Left forelimb (tissue), 1 donor: Measurements from ENCODE around the gene PAQR8.
"Not testable (repeated sequence)": the region's sequence is repeated elsewhere in the genome, so short reads cannot be mapped to it uniquely, and the experiment has no call there.

Experiments used
- DNase-seq: peaks from one replicate; pipeline ENCODE4 v3.0.0-alpha.2; 2018; ENCODE audit warnings: low spot score

PAQR8 gene

GRCh38 chr6:52376763-52377162 is 14.8 kb downstream of the PAQR8 start:
- no peak for DNase-seq

GRCh38 chr6:52377538-52378221 is 15.7 kb downstream of the PAQR8 start:
- DNase-seq = no peak

GRCh38 chr6:52381249-52381648 is 19.3 kb downstream of the PAQR8 start:
- no peak for DNase-seq

GRCh38 chr6:52384145-52384766 is 22.3 kb downstream of the PAQR8 start:
- DNase-seq = no peak

- DNase-seq = no peak
These were observed 23.1 kb downstream of the PAQR8 start for GRCh38 chr6:52385074-52385473.

- DNase-seq = not testable (repeated sequence)
These were observed 26.2 kb downstream of the PAQR8 start for GRCh38 chr6:52388119-52388518.

GRCh38 chr6:52388790-52389189 is 26.8 kb downstream of the PAQR8 start:
- no peak for DNase-seq

GRCh38 chr6:52389264-52389625 is 27.3 kb downstream of the PAQR8 start:
- DNase-seq = no peak

- DNase-seq = no peak
These were observed 27.8 kb downstream of the PAQR8 start for GRCh38 chr6:52389626-52390360.

GRCh38 chr6:52390361-52390727 is 28.4 kb downstream of the PAQR8 start:
- DNase-seq = no peak

- no peak for DNase-seq
These were observed 29.6 kb downstream of the PAQR8 start for GRCh38 chr6:52391599-52391998.

GRCh38 chr6:52392944-52393343 is 31.0 kb downstream of the PAQR8 start:
- no peak for DNase-seq

GRCh38 chr6:52393780-52394179 is 31.8 kb downstream of the PAQR8 start:
- DNase-seq = no peak

GRCh38 chr6:52394251-52394666 is 32.3 kb downstream of the PAQR8 start:
- no peak for DNase-seq

GRCh38 chr6:52395969-52396368 is 34.0 kb downstream of the PAQR8 start:
- DNase-seq = no peak

- DNase-seq = no peak
These were observed 37.8 kb downstream of the PAQR8 start for GRCh38 chr6:52399511-52400312.

- DNase-seq = no peak
These were observed 38.5 kb downstream of the PAQR8 start for GRCh38 chr6:52400313-52401041.

GRCh38 chr6:52403086-52403485 is 41.1 kb downstream of the PAQR8 start:
- no peak for DNase-seq

- no peak for DNase-seq
These were observed 41.7 kb downstream of the PAQR8 start for GRCh38 chr6:52403627-52404026.

- DNase-seq = no peak
These were observed 43.3 kb downstream of the PAQR8 start for GRCh38 chr6:52405243-52405642.

- DNase-seq = no peak
These were observed 45.5 kb downstream of the PAQR8 start for GRCh38 chr6:52407467-52407866.

- DNase-seq = no peak
These were observed 47.5 kb downstream of the PAQR8 start for GRCh38 chr6:52409499-52409898.
